Large intestine (tissue), 3 donors: Measurements from ENCODE around the gene TRAF2. TPM values are rescaled to one million over a fixed set of nuclear protein-coding genes. Genes with fewer than 3 reads are reported as not detected.

Experiments used
- DNase-seq, 2 donors: peaks; one replicate each; pipeline versions ENCODE4 v3.0.0 to v3.0.0-alpha.2; 2013
- H3K27ac ChIP-seq: one replicate; pipeline ENCODE4 v1.5.1; 2013; ENCODE audit warnings: low read length
- H3K27me3 ChIP-seq: 2 replicates; pipeline ENCODE4 v1.6.1; 2013; ENCODE audit warnings: low read length; ENCODE audit not compliant: control insufficient read depth, insufficient read depth
- H3K36me3 ChIP-seq: 2 replicates; pipeline ENCODE4 v1.6.1; 2013; ENCODE audit warnings: low read length; ENCODE audit not compliant: control insufficient read depth, insufficient read depth
- H3K4me1 ChIP-seq: one replicate; pipeline ENCODE4 v1.6.1; 2013; ENCODE audit warnings: low read length; ENCODE audit not compliant: control insufficient read depth, insufficient read depth
- H3K4me3 ChIP-seq: one replicate; pipeline ENCODE4 v1.5.1; 2013; ENCODE audit warnings: low read length
- H3K9me3 ChIP-seq: one replicate; pipeline ENCODE4 v1.6.1; 2013; ENCODE audit warnings: mild to moderate bottlenecking, low read depth, low read length, moderate library complexity; ENCODE audit not compliant: control insufficient read depth
- WGBS: methylation state at CpG from one replicate; pipeline ENCODE4 v1.1.5; 2013; ENCODE audit warnings: low lambda C conversion rate; ENCODE audit not compliant: insufficient coverage; 5-methylcytosine and 5-hydroxymethylcytosine counted together
- polyA plus RNA-seq: library from polyadenylated mRNA; unstranded; fragments of 120-200 nt; gene quantifications from one replicate; pipeline ENCODE4 v1.2.1, GENCODE V29; 2013

TRAF2 gene
- polyA plus RNA-seq, 1 donor = 18.5 TPM

DNA sequence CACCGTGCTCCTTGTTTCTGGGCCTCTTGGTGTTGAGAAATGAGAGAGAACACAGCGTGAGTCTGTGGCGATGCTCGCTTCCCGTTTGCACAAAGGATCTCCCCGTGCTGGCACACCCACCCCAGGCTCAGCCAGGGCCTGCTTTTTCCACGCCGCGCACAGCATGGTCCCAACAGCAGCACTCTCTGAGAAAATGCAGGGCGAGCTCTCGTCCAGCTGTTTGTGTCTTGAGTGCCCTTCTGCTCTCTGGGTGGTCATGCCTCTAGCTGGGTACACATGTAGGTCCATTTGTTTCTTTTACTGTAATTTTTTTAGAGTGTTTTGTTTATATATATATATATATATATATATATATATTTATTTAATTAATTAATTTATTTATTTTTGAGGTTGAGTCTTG, 31.6 kb downstream of the TRAF2 start:
- Histone ChIP-seq H3K27ac (no peak overlapping the region), H3K4me3 (no peak overlapping the region), H3K9me3 (no peaks in the 10 kb centered on the region), H3K4me1 (no peaks in the 10 kb centered on the region), H3K36me3 (peaks cover 69% of the 10 kb centered on the region), H3K27me3 (no peaks in the 10 kb centered on the region)
- WGBS = no CpG with 5 or more reads among the region's 11 CpGs
- DNase-seq = no peak

GRCh38 chr9:136920069-136920468, 33.8 kb downstream of the TRAF2 start:
- H3K27ac ChIP-seq = no peak overlapping the region

GRCh38 chr9:136920734-136921231, 34.5 kb downstream of the TRAF2 start:
- H3K27ac ChIP-seq = no peak overlapping the region
- H3K27me3 ChIP-seq = no peaks in the 10 kb centered on the region
- H3K4me3 ChIP-seq = no peak overlapping the region
- H3K9me3 ChIP-seq = no peaks in the 10 kb centered on the region
- no peak for DNase-seq
- WGBS = no CpG with 5 or more reads among the region's 14 CpGs
- peaks cover 73% of the 10 kb centered on the region for H3K36me3 ChIP-seq
- no peaks in the 10 kb centered on the region for H3K4me1 ChIP-seq

More at GRCh38 chr9:136920069-136920468, 33.8 kb downstream of the TRAF2 start:
- DNase-seq = no peak
- WGBS = 100% methylated on average over 3 of the region's 15 CpGs
- H3K4me1 ChIP-seq = no peaks in the 10 kb centered on the region
- no peaks in the 10 kb centered on the region for H3K9me3 ChIP-seq
- peaks cover 73% of the 10 kb centered on the region for H3K36me3 ChIP-seq
- no peak overlapping the region for H3K4me3 ChIP-seq
- H3K27me3 ChIP-seq = no peaks in the 10 kb centered on the region

GRCh38 chr9:136921307-136921706, 35.0 kb downstream of the TRAF2 start:
- no peaks in the 10 kb centered on the region for H3K9me3 ChIP-seq
- no peak for DNase-seq
- no peak overlapping the region for H3K27ac ChIP-seq
- no peak overlapping the region for H3K4me3 ChIP-seq
- H3K36me3 ChIP-seq = peaks cover 73% of the 10 kb centered on the region
- H3K4me1 ChIP-seq = no peaks in the 10 kb centered on the region
- no CpG with 5 or more reads among the region's 11 CpGs for WGBS
- H3K27me3 ChIP-seq = no peaks in the 10 kb centered on the region

DNA sequence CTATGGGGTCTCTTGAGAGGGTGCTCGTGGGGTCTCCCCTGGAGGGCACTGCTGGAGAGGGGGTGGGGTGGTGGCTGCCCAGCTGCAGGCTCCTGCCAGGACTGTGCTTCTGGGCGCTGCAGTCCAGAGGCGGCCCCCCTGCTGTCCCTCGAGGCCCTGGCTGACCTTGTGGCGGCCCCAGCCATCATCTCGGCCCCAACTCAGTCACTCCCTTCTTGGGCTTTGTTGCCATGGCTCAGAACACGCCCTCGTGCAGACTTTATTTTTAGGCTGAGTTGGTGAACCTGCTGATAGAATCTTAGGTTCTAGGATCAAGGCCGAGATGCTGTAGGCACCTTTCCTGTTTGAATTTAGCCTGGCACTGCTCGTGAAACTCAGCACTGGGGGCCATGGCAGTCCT, 35.4 kb downstream of the TRAF2 start:
- Histone ChIP-seq H3K36me3 (peaks cover 73% of the 10 kb centered on the region), H3K4me1 (no peaks in the 10 kb centered on the region)
- no CpG with 5 or more reads among the region's 10 CpGs for WGBS

GRCh38 chr9:136922540-136922939, 36.2 kb downstream of the TRAF2 start:
- Histone ChIP-seq H3K4me3 (no peak overlapping the region), H3K27ac (no peak overlapping the region), H3K36me3 (peaks cover 73% of the 10 kb centered on the region), H3K4me1 (no peaks in the 10 kb centered on the region), H3K9me3 (no peaks in the 10 kb centered on the region), H3K27me3 (no peaks in the 10 kb centered on the region)
- no CpG with 5 or more reads among the region's 19 CpGs for WGBS
- DNase-seq = no peak

More for the DNA sequence above, 35.4 kb downstream of the TRAF2 start:
- no peak for DNase-seq
- Histone ChIP-seq H3K27me3 (no peaks in the 10 kb centered on the region), H3K9me3 (no peaks in the 10 kb centered on the region), H3K4me3 (no peak overlapping the region), H3K27ac (no peak overlapping the region)

DNA sequence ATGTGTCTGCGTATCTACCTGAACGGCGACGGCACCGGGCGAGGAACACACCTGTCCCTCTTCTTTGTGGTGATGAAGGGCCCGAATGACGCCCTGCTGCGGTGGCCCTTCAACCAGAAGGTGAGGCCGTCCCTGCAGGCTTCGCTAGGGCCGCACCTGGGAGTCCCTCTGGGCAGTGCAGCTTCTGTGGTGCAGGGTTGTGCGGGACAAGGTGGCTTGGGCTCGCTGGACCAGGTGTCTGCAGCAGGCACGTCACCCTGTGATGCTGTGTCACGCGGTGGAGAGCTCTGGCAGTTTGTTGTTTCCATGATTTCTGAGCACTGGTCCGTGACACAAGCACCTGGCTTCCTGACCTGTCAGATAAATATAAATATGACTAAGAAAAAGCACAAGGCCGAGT, 37.6 kb downstream of the TRAF2 start:
- Histone ChIP-seq H3K4me1 (no peaks in the 10 kb centered on the region), H3K36me3 (peaks cover 70% of the 10 kb centered on the region), H3K9me3 (no peaks in the 10 kb centered on the region), H3K27ac (no peak overlapping the region), H3K4me3 (no peak overlapping the region), H3K27me3 (no peaks in the 10 kb centered on the region)
- no peak for DNase-seq
- no CpG with 5 or more reads among the region's 19 CpGs for WGBS

GRCh38 chr9:136925414-136926153, 39.3 kb downstream of the TRAF2 start:
- H3K27ac ChIP-seq = no peak overlapping the region
- H3K36me3 ChIP-seq = peaks cover 61% of the 10 kb centered on the region
- DNase-seq = no peak
- H3K27me3 ChIP-seq = no peaks in the 10 kb centered on the region
- H3K4me3 ChIP-seq = no peak overlapping the region
- H3K9me3 ChIP-seq = no peaks in the 10 kb centered on the region
- no peaks in the 10 kb centered on the region for H3K4me1 ChIP-seq
- no CpG with 5 or more reads among the region's 33 CpGs for WGBS

DNA sequence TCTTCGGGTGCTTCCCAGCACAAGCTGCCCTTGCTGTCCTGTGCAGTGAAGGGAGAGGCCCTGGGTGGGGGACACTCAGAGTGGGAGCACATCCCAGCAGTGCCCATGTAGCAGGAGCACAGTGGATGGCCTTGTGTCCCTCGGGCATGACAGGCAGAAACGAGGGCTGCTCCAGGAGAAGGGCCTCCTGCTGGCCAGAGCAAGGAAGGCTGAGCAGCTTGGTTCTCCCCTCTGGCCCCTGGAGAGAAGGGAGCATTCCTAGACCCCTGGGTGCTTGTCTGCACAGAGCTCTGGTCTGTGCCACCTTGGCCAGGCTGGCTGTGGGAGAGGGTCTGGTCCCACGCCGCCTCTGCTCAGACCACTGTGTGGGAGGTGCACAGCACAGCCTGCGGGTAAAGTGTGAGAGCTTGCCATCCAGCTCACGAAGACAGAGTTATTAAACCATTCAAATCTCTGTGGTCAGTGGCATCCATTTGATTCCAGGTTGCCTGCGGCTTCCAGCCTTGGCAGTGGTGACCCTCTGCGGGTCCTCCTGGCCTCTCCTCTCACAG, 39.9 kb downstream of the TRAF2 start:
- WGBS = no CpG with 5 or more reads among the region's 9 CpGs
- no peak for DNase-seq

DNA sequence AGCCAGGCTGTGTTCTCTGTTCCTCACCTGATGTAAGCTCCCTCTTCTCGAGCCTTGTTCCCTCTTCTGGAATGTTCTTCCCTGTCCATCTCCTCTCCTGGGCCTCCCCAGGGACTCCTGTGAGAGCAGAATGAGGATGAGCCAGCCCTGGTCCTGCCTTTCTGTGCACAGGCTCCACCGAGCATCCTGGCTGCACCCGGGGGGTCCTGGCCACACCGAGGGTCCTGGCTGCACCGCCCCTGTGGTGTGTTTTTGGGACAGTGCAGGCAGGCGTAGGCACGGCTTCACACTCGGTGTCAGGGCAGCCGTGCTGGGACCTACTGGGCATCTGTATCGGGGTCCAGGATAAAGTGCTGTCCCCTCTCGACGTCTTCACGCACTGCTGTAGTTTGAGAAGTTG, 40.4 kb downstream of the TRAF2 start:
- no CpG with 5 or more reads among the region's 13 CpGs for WGBS

More for the DNA sequence above, 39.9 kb downstream of the TRAF2 start:
- Histone ChIP-seq H3K36me3 (peaks cover 54% of the 10 kb centered on the region), H3K4me3 (no peak overlapping the region), H3K27me3 (no peaks in the 10 kb centered on the region), H3K9me3 (no peaks in the 10 kb centered on the region), H3K4me1 (no peaks in the 10 kb centered on the region), H3K27ac (no peak overlapping the region)

More for the DNA sequence above, 40.4 kb downstream of the TRAF2 start:
- peaks cover 3% of the 10 kb centered on the region for H3K9me3 ChIP-seq
- no peaks in the 10 kb centered on the region for H3K27me3 ChIP-seq
- peaks cover 51% of the 10 kb centered on the region for H3K36me3 ChIP-seq
- H3K4me3 ChIP-seq = no peak overlapping the region
- no peak overlapping the region for H3K27ac ChIP-seq
- no peak for DNase-seq
- H3K4me1 ChIP-seq = no peaks in the 10 kb centered on the region
